Spinal cord (tissue), 10 donors: ENCODE data around the gene SMARCE1. TPM values are rescaled to one million over a fixed set of nuclear protein-coding genes. Genes with fewer than 3 reads are reported as not detected.

Source experiments
- DNase-seq, 6 donors: peaks; one replicate each; pipeline versions ENCODE4 v3.0.0 to v3.0.0-alpha.2; 2013 to 2015; ENCODE audit warnings: low spot score in 6 of 6, low read depth in 4 of 6
- H3K27ac ChIP-seq: one replicate; pipeline ENCODE4 v1.5.1; 2013; ENCODE audit warnings: low read depth, low read length, control low read depth
- H3K27me3 ChIP-seq: one replicate; pipeline ENCODE4 v1.6.1; 2013; ENCODE audit warnings: low read length; ENCODE audit not compliant: control insufficient read depth, insufficient read depth
- H3K36me3 ChIP-seq: one replicate; pipeline ENCODE4 v1.6.1; 2013; ENCODE audit warnings: low read length; ENCODE audit not compliant: control insufficient read depth, insufficient read depth
- H3K4me1 ChIP-seq: one replicate; pipeline ENCODE4 v1.6.1; 2013; ENCODE audit warnings: low read length; ENCODE audit not compliant: control insufficient read depth, insufficient read depth
- H3K4me3 ChIP-seq: one replicate; pipeline ENCODE4 v1.5.1; 2013; ENCODE audit warnings: low read depth, low read length, control low read depth
- H3K9me3 ChIP-seq: one replicate; pipeline ENCODE4 v1.6.1; 2013; ENCODE audit warnings: low read length; ENCODE audit not compliant: control insufficient read depth, insufficient read depth
- WGBS: methylation state at CpG from one replicate; pipeline ENCODE4 v1.1.5; 2013; ENCODE audit warnings: missing lambda C conversion rate; ENCODE audit not compliant: insufficient coverage; 5-methylcytosine and 5-hydroxymethylcytosine counted together
- polyA plus RNA-seq, 2 donors: library from polyadenylated mRNA; unstranded; fragments of 120-200 nt; gene quantifications; one replicate each; pipeline ENCODE4 v1.2.1, GENCODE V29; 2013; ENCODE audit not compliant: insufficient read length in 2 of 2
- total RNA-seq, 2 donors: library from RNA; depleted of rRNA in 1 of 2; stranded (reverse); fragments of 120-200 nt in 1 of 2; fragments of >200 nt in 1 of 2; gene quantifications; one replicate each; pipeline versions ENCODE4 v1.2.3 to v1.2.4, GENCODE V29; 2013 to 2014
- donor health status: healthy.

SMARCE1 gene
- total and polyA plus RNA-seq, 4 donors, result 77.1 to 133 (median 121) TPM

DNA sequence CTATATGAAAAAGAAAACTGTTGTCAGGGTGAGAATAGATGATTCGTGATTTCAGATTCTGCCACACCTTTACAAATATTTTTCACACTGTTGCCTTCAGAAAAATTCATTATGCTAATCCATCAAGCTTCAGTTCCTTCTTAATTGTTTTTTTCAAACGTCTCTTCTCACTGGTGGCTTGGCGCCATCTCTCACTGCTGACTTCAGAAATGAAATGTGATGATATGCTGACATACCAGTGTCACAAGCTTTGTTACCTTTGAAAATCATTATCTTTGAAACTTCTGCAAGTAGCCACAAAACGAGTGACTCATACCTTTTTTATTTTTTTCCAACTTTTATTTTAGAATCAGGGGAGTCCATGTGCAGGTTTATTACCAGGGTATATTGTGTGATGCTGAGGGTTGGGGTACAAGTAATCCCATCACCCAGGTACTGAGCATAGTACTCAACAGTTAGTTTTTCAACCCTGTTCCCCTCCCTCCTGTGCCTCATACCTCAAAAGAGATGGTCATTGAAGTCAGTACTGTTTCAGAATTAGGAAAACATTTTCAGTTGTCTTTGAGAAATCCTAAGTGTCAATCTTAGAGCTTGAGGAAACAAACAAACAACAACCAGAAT is 31.4 kb upstream of the SMARCE1 start:
- no peaks in the 10 kb centered on the region for H3K36me3 ChIP-seq
- H3K4me1 ChIP-seq, result no peaks in the 10 kb centered on the region
- no peak for DNase-seq
- H3K4me3 ChIP-seq, result no peak overlapping the region
- H3K9me3 ChIP-seq, result no peaks in the 10 kb centered on the region
- no CpG with 5 or more reads among the region's 4 CpGs for WGBS
- no peak overlapping the region for H3K27ac ChIP-seq
- H3K27me3 ChIP-seq, result peaks cover 2% of the 10 kb centered on the region

DNA sequence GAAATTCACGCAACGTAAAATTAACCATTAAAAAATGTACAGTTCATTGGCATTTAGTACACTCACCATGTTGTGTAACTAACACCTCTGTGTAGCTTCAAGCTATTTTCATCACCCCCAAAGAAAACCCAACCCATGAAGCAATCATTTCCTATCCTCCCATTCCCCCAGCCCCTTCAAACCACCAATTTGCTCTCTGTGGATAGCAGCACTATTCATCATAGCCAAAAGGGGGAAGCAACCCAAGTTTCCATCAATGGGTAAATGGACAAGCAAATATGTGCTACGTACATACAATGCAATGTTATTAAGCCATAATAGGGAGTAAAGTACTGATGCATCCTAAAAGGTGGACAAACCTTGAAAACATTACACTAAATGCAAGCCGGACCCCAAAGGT is 28.3 kb upstream of the SMARCE1 start:
- 100% methylated on average over 2 of the region's 4 CpGs for WGBS
- Histone ChIP-seq H3K9me3 (no peaks in the 10 kb centered on the region), H3K27ac (no peak overlapping the region), H3K4me1 (no peaks in the 10 kb centered on the region), H3K36me3 (no peaks in the 10 kb centered on the region), H3K27me3 (peaks cover 2% of the 10 kb centered on the region), H3K4me3 (no peak overlapping the region)
- no peak for DNase-seq

DNA sequence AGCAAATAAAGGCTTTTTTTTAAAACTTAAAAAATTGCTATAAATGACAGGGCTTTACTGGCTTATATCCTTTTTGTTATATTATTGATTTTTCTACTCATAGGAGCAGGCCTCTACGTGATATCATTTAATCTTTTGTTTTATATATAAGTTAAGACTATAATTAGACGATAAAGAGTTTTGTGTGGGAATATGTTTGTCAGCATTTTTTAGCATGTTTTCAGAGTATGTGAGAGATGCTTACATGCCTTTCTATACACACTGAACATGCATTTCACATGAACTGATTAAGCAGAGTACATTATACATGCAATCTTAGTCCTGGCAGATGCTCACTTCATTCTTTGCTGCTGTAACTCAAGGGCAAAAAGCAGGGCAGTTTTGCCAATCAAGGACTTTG is 25.0 kb upstream of the SMARCE1 start:
- WGBS, result no CpG with 5 or more reads among the region's 2 CpGs

DNA sequence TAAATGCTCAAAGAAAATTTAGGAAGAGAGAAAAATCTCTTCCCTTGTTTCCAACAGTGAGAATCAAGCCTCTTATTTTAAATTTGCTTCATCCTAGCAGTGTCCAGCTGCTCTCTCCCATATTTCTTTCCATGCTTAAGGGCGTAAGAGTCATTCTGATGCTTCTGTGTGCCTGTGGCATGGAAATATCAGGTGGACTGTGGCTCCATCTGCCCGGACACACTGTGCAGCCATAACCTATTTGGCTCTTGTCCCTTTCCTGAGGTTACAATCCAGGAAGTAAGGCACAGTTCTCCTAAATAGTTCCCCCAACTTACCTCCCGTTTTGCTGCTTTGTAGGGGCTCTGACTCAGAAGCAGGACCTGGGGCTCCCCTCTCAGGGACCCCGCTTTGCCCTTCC is 23.7 kb upstream of the SMARCE1 start:
- 64% methylated on average over 4 of the region's 4 CpGs for WGBS
- peak in 1 of 6 donors; percentile 18 for DNase-seq
- no peaks in the 10 kb centered on the region for H3K36me3 ChIP-seq
- no peak overlapping the region for H3K4me3 ChIP-seq
- no peaks in the 10 kb centered on the region for H3K27me3 ChIP-seq
- no peak overlapping the region for H3K27ac ChIP-seq
- no peaks in the 10 kb centered on the region for H3K4me1 ChIP-seq
- no peaks in the 10 kb centered on the region for H3K9me3 ChIP-seq

More for the DNA sequence above, 25.0 kb upstream of the SMARCE1 start:
- Histone ChIP-seq H3K36me3 (no peaks in the 10 kb centered on the region), H3K27ac (no peak overlapping the region), H3K4me3 (no peak overlapping the region), H3K9me3 (no peaks in the 10 kb centered on the region), H3K4me1 (no peaks in the 10 kb centered on the region), H3K27me3 (peaks cover 2% of the 10 kb centered on the region)
- DNase-seq, result no peak

DNA sequence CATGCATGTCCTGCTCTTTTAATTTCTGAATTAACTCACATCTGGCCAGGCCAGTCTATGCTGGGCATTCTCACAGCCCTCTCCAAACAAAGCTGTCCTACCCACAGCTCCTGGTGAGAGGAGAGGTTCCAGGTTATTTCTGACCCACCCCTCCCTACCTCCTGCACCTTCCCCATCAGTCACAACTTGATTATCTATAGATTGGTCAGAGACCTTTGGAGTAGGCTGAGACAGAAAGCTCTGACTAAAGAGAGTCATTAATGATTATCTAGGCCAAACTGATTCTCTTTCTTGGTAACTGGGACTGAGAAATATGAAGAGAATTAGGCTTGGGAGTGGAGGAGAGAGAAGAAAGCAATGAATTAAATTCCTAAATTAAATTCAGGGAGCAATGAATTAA is 18.7 kb upstream of the SMARCE1 start:
- DNase-seq, result no peak
- Histone ChIP-seq H3K27me3 (no peaks in the 10 kb centered on the region), H3K36me3 (no peaks in the 10 kb centered on the region), H3K27ac (no peak overlapping the region), H3K4me3 (no peak overlapping the region), H3K9me3 (no peaks in the 10 kb centered on the region), H3K4me1 (no peaks in the 10 kb centered on the region)

DNA sequence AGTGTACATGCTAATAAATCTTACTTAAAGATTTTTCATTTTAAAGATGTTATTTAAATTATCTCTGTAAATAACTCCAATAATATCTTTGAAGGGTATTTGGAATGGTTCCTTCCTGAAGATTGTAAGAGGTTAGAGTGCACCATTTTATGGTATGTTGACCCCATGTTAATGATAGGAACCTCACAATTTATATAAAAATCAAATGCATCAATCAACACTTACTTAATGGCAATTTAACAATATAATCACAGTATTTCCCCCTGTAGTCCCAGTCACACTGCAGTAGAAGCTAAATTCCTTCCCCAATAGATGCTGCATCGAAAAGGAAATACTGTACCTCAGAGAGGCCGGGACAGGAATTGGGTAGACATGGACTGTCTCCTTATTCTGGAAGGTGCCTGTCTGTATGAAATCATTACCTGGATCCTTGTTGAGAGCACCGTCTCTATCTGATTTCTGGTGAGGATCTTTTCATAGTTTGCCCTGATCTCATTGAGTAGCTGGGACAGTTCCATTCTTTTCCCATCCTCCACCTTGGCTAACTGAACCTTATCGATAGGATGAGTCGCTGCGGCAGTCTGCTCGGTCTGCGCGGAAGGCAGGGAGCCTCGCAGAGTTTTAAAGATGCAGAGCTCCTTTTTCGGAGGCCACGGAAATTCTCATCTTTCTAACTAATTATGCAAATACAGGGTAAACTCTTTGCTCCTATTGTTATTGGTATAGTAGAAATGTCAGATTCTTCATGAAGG is 17.1 kb upstream of the SMARCE1 start, which contains the start of gene KRT222:
TSS of gene KRT222 (minus strand) at position 596 of the 752 bp plus-strand sequence. CDS start at position 518, 78 bp downstream.
- Histone ChIP-seq H3K27ac (no peak within 1 kb of the TSS), H3K9me3 (no peaks in the 10 kb centered on the region), H3K27me3 (no peaks in the 10 kb centered on the region), H3K4me1 (no peaks in the 10 kb centered on the region), H3K4me3 (peak within 1 kb of the TSS; percentile 6), H3K36me3 (no peaks in the 10 kb centered on the region)
- 0% methylated on average over 2 of the region's 12 CpGs for WGBS
- DNase-seq, result peak; percentile 15 to 87 (median 36)

DNA sequence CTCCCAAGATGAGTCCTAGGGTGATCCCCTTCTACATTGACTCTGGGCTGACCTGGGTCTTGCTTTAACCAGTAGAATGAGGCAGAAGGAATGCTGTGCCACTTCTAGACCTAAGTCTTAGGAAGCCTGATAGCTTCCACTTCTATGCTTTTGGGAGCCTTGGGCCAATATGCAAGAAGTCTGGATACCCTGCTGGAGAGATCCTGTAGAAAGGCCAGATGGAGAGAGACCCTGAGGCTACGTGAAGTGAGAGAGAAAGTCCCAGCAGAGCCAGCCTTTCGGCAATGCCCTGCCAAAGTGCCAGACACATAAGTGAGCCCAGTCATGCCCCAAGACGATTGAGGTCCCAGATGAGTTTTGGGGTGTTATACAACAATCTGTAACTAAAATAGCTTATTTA is 15.6 kb upstream of the SMARCE1 start:
- H3K36me3 ChIP-seq, result no peaks in the 10 kb centered on the region

DNA sequence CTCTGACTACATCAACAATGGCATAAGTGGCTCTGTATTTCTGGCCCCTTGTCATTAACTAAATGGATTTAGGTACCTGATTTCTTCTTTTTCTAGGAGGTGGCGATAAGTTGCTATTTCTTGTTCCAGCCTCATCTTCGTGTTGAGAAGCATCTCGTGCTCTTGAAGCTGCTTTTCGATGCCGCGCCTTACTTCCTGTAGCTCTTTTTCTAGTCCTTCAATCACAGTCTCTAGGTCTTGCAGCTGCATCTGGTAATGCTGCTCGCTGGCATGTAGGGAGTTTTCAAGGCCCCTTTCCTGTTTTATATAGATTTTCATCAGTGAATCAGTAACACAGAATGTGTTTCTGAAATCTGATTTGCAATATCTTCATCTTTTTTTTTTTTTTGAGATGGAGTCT is 12.3 kb upstream of the SMARCE1 start:
- Histone ChIP-seq H3K27ac (no peak overlapping the region), H3K36me3 (no peaks in the 10 kb centered on the region), H3K4me1 (no peaks in the 10 kb centered on the region), H3K27me3 (no peaks in the 10 kb centered on the region), H3K4me3 (no peak overlapping the region), H3K9me3 (no peaks in the 10 kb centered on the region)
- no peak for DNase-seq
- 96% methylated on average over 6 of the region's 7 CpGs for WGBS

More for the DNA sequence above, 15.6 kb upstream of the SMARCE1 start:
- 90% methylated on average over 2 of the region's 3 CpGs for WGBS
- Histone ChIP-seq H3K4me3 (no peak overlapping the region), H3K27ac (no peak overlapping the region), H3K27me3 (no peaks in the 10 kb centered on the region), H3K4me1 (no peaks in the 10 kb centered on the region), H3K9me3 (no peaks in the 10 kb centered on the region)
- DNase-seq, result no peak

DNA sequence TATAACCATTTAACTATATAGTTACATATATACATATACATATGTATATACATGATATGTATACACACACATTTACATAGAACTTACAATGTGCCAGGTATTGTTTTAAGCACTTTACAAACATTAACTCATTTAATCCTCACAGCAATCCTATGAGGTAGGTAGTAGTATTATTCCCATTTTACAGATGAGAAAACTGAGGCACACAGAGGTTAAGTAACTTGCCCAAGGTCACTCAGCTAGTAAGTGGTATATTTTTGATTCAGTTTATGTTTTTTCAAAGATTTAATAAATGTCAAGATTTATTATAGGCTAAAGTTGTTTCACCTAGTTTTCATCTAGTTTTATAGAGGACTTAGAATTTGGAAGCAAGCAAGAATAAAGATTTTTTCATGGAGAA is 10.8 kb upstream of the SMARCE1 start:
- no peaks in the 10 kb centered on the region for H3K36me3 ChIP-seq
- no peaks in the 10 kb centered on the region for H3K4me1 ChIP-seq
- H3K9me3 ChIP-seq, result no peaks in the 10 kb centered on the region
- no peak overlapping the region for H3K4me3 ChIP-seq
- DNase-seq, result no peak
- H3K27me3 ChIP-seq, result no peaks in the 10 kb centered on the region
- no peak overlapping the region for H3K27ac ChIP-seq

DNA sequence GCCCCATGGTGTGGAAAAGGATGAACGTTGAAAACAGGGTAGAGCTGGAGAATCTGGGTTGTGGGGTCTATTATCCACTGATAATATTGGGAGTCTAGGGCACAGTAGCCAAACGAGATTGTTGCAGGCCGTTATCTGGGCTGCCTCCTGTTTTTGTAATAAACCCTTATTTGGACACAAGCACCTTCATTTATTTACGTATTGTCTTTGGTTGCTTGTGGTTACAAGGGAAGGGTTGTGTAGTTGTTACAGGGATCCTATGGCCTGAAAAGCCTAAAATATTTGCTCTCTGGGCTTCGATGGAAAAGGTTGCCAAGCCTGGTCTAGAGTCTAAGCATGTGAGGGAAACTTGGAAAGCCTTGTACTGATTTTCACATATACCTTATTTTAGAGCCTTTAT is 4.3 kb upstream of the SMARCE1 start:
- H3K4me3 ChIP-seq, result no peak overlapping the region
- H3K27ac ChIP-seq, result no peak overlapping the region
- DNase-seq, result no peak
- WGBS, result 81% methylated on average over 2 of the region's 5 CpGs
- H3K9me3 ChIP-seq, result no peaks in the 10 kb centered on the region
- no peaks in the 10 kb centered on the region for H3K27me3 ChIP-seq
- no peaks in the 10 kb centered on the region for H3K36me3 ChIP-seq
- H3K4me1 ChIP-seq, result peaks cover 5% of the 10 kb centered on the region
